Ectodermal cell (in vitro differentiated cells): ENCODE data around the gene CHST4. TPM values are rescaled to one million over a fixed set of nuclear protein-coding genes. Genes with fewer than 3 reads are reported as not detected.

Experiments used
- H3K27ac ChIP-seq: 2 replicates; pipeline ENCODE4 v1.7.0; 2013; ENCODE audit warnings: mild to moderate bottlenecking, low read depth, low read length; ENCODE audit not compliant: insufficient read depth, poor library complexity, severe bottlenecking
- H3K27me3 ChIP-seq: 2 replicates; pipeline ENCODE4 v1.7.0; 2013; ENCODE audit warnings: mild to moderate bottlenecking, low read length; ENCODE audit not compliant: insufficient read depth, control insufficient read depth, poor library complexity, severe bottlenecking
- H3K36me3 ChIP-seq: one replicate; pipeline ENCODE4 v1.7.0; 2013; ENCODE audit warnings: low read length; ENCODE audit not compliant: control insufficient read depth, insufficient read depth
- H3K4me1 ChIP-seq: one replicate; pipeline ENCODE4 v1.7.0; 2013; ENCODE audit warnings: low read length; ENCODE audit not compliant: control insufficient read depth, insufficient read depth
- H3K4me3 ChIP-seq: 2 replicates; pipeline ENCODE4 v1.7.0; 2013; ENCODE audit warnings: low read depth, low read length, control low read depth; ENCODE audit not compliant: insufficient read depth
- H3K9me3 ChIP-seq: 2 replicates; pipeline ENCODE4 v1.7.0; 2013; ENCODE audit warnings: mild to moderate bottlenecking, low read length, moderate library complexity; ENCODE audit not compliant: control insufficient read depth
- WGBS, 2 experiments: methylation state at CpG; one replicate each; pipeline ENCODE4 v1.1.7; 2013; ENCODE audit warnings: missing lambda C conversion rate in 2 of 2; 5-methylcytosine and 5-hydroxymethylcytosine counted together
- polyA plus RNA-seq, 4 experiments: library from polyadenylated mRNA; stranded (reverse); fragments of 50-300 nt; gene quantifications; one replicate each; pipeline ENCODE4 v1.2.3, GENCODE V29; 2013

CHST4 gene
- polyA plus RNA-seq (2013, experiment 1 of 4): 0.30 TPM
- polyA plus RNA-seq (2013, experiment 2 of 4): not detected
- polyA plus RNA-seq (2013, experiment 3 of 4): not detected
- polyA plus RNA-seq (2013, experiment 4 of 4): 0.12 TPM

DNA sequence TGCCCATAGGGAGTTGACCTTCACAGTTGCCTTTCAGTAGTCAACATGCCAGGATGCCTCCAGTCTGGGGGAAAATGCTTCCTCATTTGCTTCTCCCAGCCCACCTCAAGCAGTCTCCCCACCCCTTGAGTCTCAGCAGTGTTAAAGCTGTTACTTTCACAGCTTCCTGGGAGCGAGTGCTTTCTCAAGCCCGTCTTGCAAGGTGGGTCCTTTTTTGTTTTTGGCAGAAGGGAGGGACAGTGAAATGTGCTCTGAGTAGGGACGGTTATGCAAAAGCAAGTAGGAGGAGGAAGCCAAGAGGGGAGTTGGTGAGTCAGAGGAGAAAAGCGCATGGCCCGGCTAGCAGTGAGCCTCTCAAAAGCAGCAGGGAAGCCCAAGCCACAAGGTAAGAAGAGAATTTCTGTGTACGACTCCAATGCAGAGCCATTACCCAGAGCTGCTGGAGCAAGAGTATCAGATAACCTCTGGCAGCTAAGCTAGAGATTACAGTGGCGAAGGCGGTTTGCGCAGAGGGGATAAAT lies at the start of gene CHST4:
Gene CHST4, plus strand, starts transcription at position 316 of the 521 bp plus-strand sequence. CDS start 10,252 bp downstream, outside the sequence.
- H3K4me3 ChIP-seq: peak within 1 kb of the TSS; percentile 7
- no peaks in the 10 kb centered on the region for H3K36me3 ChIP-seq
- peaks cover 10% of the 10 kb centered on the region for H3K4me1 ChIP-seq
- H3K9me3 ChIP-seq: no peaks in the 10 kb centered on the region
- H3K27me3 ChIP-seq: peaks cover 11% of the 10 kb centered on the region
- no peak within 1 kb of the TSS for H3K27ac ChIP-seq
- 2 to 3% methylated on average over 9 of the region's 9 CpGs for WGBS, 2 experiments

GRCh38 chr16:71476457-71477124 lies 49.6 kb upstream of the CHST4 start:
- Histone ChIP-seq H3K27ac (no peak overlapping the region), H3K4me3 (no peak overlapping the region), H3K36me3 (peaks cover 7% of the 10 kb centered on the region), H3K4me1 (no peaks in the 10 kb centered on the region), H3K27me3 (no peaks in the 10 kb centered on the region), H3K9me3 (no peaks in the 10 kb centered on the region)
- 89 to 94% methylated on average over 4 of the region's 4 CpGs for WGBS, 2 experiments

DNA sequence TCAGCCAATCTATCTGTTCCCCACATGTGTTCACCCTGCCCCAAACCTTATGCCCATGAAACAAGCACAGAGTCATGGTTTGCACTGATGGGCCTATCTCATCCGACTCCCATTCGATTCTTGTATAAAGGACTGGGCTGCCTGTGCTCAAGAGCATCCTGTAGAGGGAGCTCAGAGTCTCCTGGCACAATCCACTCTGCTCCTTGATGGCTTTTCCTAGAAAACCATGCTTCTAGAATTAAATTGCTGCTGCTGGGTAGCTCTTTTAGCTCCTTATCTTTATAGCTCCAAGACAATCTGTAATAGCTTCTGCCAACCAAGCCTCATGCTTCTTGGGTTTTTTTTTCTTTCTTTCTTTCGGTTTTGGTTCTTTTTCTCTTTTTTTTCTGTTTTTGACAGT lies 46.8 kb upstream of the CHST4 start:
- WGBS, 2 experiments: 53 to 55% methylated on average over 3 of the region's 3 CpGs
- Histone ChIP-seq H3K4me3 (no peak overlapping the region), H3K4me1 (peaks cover 3% of the 10 kb centered on the region), H3K36me3 (peaks cover 7% of the 10 kb centered on the region), H3K9me3 (no peaks in the 10 kb centered on the region), H3K27ac (no peak overlapping the region), H3K27me3 (no peaks in the 10 kb centered on the region)

GRCh38 chr16:71480956-71481355 lies 45.3 kb upstream of the CHST4 start:
- Histone ChIP-seq H3K4me3 (no peak overlapping the region), H3K27ac (no peak overlapping the region), H3K4me1 (peaks cover 3% of the 10 kb centered on the region), H3K36me3 (peaks cover 7% of the 10 kb centered on the region), H3K9me3 (no peaks in the 10 kb centered on the region), H3K27me3 (no peaks in the 10 kb centered on the region)
- WGBS, 2 experiments: 88 to 92% methylated on average over 2 of the region's 2 CpGs

DNA sequence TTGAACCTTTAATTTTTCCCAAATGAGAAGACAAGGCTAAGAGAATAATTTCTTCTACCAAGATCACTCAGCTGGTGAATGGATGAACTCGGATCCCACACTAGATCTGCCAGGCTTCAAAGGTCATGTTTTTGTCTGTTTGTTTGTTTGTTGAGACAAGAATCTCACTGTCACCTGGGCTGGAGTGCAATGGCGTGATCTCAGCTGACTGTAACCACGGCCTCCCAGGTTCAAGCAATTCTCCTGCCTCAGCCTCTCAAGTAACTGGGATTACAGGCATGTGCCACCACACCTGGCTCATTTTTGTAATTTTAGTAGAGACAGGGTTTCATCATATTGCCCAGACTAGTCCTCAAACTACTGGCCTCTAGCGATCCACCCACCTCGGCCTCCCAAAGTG lies 43.7 kb upstream of the CHST4 start:
- no peaks in the 10 kb centered on the region for H3K27me3 ChIP-seq
- no peaks in the 10 kb centered on the region for H3K36me3 ChIP-seq
- H3K9me3 ChIP-seq: no peaks in the 10 kb centered on the region
- no peak overlapping the region for H3K27ac ChIP-seq
- 86 to 94% methylated on average over 5 of the region's 5 CpGs for WGBS, 2 experiments
- no peak overlapping the region for H3K4me3 ChIP-seq
- H3K4me1 ChIP-seq: peaks cover 3% of the 10 kb centered on the region

DNA sequence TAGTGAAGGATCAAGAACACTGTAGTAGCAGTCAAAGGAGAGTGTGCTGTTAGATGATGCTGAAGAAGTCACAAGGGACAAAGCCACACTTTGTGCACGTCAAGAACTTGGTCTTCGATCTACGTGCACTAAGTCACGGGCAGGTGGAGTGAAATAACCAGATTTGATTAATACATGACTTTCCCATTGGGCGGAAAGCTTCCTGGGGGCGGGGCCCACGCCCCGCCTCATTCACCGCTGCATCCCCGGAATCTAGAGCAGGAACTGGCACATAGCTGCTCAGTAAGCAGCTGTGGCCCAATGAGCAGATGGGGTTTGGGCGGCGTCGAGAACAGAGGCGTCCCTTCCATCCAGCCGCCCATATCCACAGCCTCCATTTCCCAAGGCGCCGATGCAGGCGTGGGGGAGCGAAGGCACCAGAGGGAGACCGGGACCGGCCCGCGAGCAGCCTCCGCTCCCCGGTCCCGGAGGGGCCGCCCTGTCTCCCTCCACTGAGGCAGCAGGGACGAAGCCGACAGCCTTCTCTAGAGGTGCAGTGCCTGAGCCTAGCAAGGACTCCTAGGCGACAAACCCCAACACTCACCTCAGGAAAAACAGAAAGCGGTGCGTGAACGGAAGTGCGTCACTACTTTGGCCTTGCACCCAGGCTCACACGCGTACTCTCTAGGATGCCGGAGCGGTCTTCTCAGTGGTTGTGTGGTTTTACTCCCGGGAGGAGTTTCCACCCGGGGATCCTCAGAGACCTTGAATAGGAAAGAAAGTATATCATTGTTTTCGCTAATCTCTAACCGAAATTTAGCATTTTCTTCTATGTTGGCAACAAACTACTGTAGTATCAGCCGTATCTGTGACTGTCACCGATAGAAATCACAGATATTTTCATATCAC lies 42.0 kb upstream of the CHST4 start:
- WGBS, 2 experiments: 2 to 3% methylated on average over 44 of the region's 44 CpGs
- H3K36me3 ChIP-seq: no peaks in the 10 kb centered on the region
- H3K9me3 ChIP-seq: no peaks in the 10 kb centered on the region
- peaks cover 3% of the 10 kb centered on the region for H3K4me1 ChIP-seq
- H3K27me3 ChIP-seq: no peaks in the 10 kb centered on the region
- peak overlapping the region; percentile 87 for H3K27ac ChIP-seq
- H3K4me3 ChIP-seq: peak overlapping the region; percentile 93

DNA sequence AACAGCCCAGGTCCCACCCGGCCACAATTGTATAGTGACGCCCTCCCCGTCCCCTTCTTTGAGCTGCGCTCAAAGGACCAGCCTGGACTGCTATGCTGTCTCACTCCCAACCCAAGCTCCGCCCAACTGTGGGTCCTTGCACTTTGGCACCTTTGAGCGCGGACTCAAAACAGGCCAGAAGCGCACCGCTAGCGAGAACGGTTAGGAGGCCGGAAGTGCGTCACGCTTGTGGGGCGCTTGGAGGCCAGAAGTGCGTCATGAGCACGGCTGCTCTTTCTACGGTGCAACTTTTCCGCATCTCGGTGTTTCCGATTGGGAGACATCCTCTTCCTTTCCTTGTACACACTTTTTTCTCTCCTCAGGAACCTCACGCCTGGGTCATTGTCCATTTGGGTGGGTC lies 37.1 kb upstream of the CHST4 start, which contains the start of gene ZNF19:
Gene ZNF19, minus strand, starts transcription at position 203 of the 400 bp plus-strand sequence. CDS start 7,210 bp downstream, outside the sequence.
- Histone ChIP-seq H3K9me3 (no peaks in the 10 kb centered on the region), H3K36me3 (no peaks in the 10 kb centered on the region), H3K27ac (no peak within 1 kb of the TSS), H3K4me3 (no peak within 1 kb of the TSS), H3K4me1 (no peaks in the 10 kb centered on the region), H3K27me3 (peaks cover 3% of the 10 kb centered on the region)
- WGBS, 2 experiments: 92 to 93% methylated on average over 22 of the region's 22 CpGs

GRCh38 chr16:71490361-71490760 lies 35.9 kb upstream of the CHST4 start:
- Histone ChIP-seq H3K36me3 (no peaks in the 10 kb centered on the region), H3K27ac (no peak overlapping the region), H3K27me3 (peaks cover 3% of the 10 kb centered on the region), H3K4me3 (no peak overlapping the region), H3K9me3 (no peaks in the 10 kb centered on the region), H3K4me1 (no peaks in the 10 kb centered on the region)

GRCh38 chr16:71491054-71491453 lies 35.2 kb upstream of the CHST4 start:
- no peaks in the 10 kb centered on the region for H3K4me1 ChIP-seq
- WGBS, 2 experiments: 77% methylated on average over 2 to 3 of the region's 3 CpGs

DNA sequence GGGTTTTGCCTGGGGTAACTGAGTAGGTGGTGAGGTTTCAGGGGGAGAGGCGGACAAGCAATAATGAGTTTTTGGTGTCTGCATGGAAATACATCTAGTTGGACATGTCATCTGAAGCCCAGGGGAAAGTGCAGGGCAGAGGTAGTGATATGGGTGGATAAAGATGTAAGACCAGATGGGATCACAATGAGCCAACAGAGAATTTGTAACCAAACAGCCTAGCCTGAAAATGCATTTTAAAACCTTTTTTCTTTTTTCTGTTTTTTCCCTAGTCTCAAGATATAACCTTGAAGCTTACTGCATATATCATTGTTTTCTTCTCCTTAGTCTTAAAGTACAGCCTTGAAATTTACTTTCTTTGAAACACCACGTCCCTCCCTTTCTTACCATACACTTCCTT lies 33.4 kb upstream of the CHST4 start:
- no peak overlapping the region for H3K27ac ChIP-seq
- H3K4me3 ChIP-seq: no peak overlapping the region
- H3K27me3 ChIP-seq: peaks cover 3% of the 10 kb centered on the region
- no peaks in the 10 kb centered on the region for H3K36me3 ChIP-seq
- no peaks in the 10 kb centered on the region for H3K9me3 ChIP-seq
- H3K4me1 ChIP-seq: no peaks in the 10 kb centered on the region
- 63 to 91% methylated on average over 2 of the region's 2 CpGs for WGBS, 2 experiments

More at GRCh38 chr16:71491054-71491453, 35.2 kb upstream of the CHST4 start:
- Histone ChIP-seq H3K27ac (no peak overlapping the region), H3K27me3 (peaks cover 3% of the 10 kb centered on the region), H3K9me3 (no peaks in the 10 kb centered on the region), H3K36me3 (no peaks in the 10 kb centered on the region), H3K4me3 (no peak overlapping the region)
